ENCODE measurements around the gene EIF2S2. TPM values are rescaled to one million over a fixed set of nuclear protein-coding genes. Genes with fewer than 3 reads are reported as not detected.

The EIF2S2 gene
- total and polyA plus RNA-seq, 4 donors = 30.8 to 37.9 (median 31.5) TPM

DNA sequence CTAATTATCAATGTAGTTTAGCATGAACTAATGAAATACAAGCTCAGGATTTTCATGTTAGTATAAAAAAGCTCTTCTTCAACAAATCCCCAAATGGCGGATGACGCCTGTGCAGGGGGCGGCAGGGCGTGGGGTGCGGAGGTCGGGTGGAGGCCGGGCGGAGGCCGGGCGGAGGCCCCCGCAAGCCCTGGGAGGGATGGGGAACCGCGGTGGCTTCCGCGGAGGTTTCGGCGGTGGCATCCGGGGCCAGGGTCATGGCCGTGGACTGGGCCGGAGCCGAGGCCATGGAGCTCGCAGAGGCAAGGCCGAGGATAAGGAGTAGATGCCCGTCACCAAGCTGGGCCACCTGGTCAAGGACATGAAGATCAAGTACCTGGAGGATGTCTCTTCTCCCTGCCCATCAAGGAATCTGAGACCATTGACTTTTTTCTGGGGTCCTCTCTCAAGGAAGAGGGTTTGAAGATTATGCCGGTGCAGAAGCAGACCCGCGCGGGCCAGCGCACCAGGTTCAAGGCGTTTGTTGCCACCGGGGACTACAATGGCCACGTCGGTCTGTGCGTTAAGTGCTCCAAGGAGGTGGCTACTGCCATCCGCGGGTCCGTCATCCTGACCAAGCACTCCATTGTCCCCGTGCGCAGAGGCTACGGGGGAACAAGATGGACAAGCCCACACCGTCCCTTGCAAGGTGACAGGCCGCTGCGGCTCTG is 10.4 kb upstream of the EIF2S2 start:
- H3K27ac ChIP-seq (ENCODE audit: low read depth in 1 of 2, low read length in 2 of 2) = no peak overlapping the region
- TF ChIP-seq FOXA2 (IDR thresholded peaks at IDR 0.05) (no peak), HNF4A (conservative IDR thresholded peaks at IDR 0.05) (no peak), REST (IDR thresholded peaks at IDR 0.05) (no peak), FOXA1 (IDR thresholded peaks at IDR 0.05) (no peak), SP1 (IDR thresholded peaks at IDR 0.05) (no peak), JUND (IDR thresholded peaks at IDR 0.05) (no peak), ATF3 (IDR thresholded peaks at IDR 0.05) (no peak), ZBTB33 (IDR thresholded peaks at IDR 0.05) (no peak), RXRA (IDR thresholded peaks at IDR 0.05) (no peak), TAF1 (conservative IDR thresholded peaks at IDR 0.05) (no peak), EGR1 (IDR thresholded peaks at IDR 0.05; ENCODE audit: low read depth in 2 of 2) (no peak), HNF4G (IDR thresholded peaks at IDR 0.05) (no peak), RAD21 (IDR thresholded peaks at IDR 0.05) (no peak), GABPA (IDR thresholded peaks at IDR 0.05 in 1 of 2, conservative IDR thresholded peaks at IDR 0.05 in 1 of 2) (no peak)
- no peaks in the 10 kb centered on the region for H3K4me1 ChIP-seq (ENCODE audit: control insufficient read depth in 4 of 4, insufficient read depth in 4 of 4, low read length in 3 of 4)
- WGBS = 92% methylated on average over 43 of the region's 43 CpGs
- DNase-seq (ENCODE audit: low spot score) = no peak
- no peaks in the 10 kb centered on the region for H3K36me3 ChIP-seq (ENCODE audit: control insufficient read depth in 4 of 4, insufficient read depth in 3 of 4, low read depth in 1 of 4, low read length in 3 of 4)
- no peak overlapping the region for H3K4me3 ChIP-seq (ENCODE audit: low read depth in 1 of 3, low read length in 3 of 3)
- no peak overlapping the region for H3K9ac ChIP-seq (ENCODE audit: low read depth in 1 of 2, low read length in 2 of 2)
- H3K27me3 ChIP-seq (ENCODE audit: control insufficient read depth in 4 of 4, insufficient read depth in 4 of 4, low read length in 3 of 4) = no peaks in the 10 kb centered on the region
- H3K9me3 ChIP-seq (ENCODE audit: control insufficient read depth in 4 of 4, low read length in 3 of 4) = no peaks in the 10 kb centered on the region

GRCh38 chr20:34120213-34120612 is 8.2 kb upstream of the EIF2S2 start:
- no peaks in the 10 kb centered on the region for H3K27me3 ChIP-seq (ENCODE audit: control insufficient read depth in 4 of 4, insufficient read depth in 4 of 4, low read length in 3 of 4)
- H3K4me3 ChIP-seq (ENCODE audit: low read depth in 1 of 3, low read length in 3 of 3) = no peak overlapping the region
- H3K27ac ChIP-seq (ENCODE audit: low read depth in 1 of 2, low read length in 2 of 2) = no peak overlapping the region
- no peak for DNase-seq (ENCODE audit: low spot score)
- H3K9ac ChIP-seq (ENCODE audit: low read depth in 1 of 2, low read length in 2 of 2) = no peak overlapping the region
- no peaks in the 10 kb centered on the region for H3K9me3 ChIP-seq (ENCODE audit: control insufficient read depth in 4 of 4, low read length in 3 of 4)
- H3K4me1 ChIP-seq (ENCODE audit: control insufficient read depth in 4 of 4, insufficient read depth in 4 of 4, low read length in 3 of 4) = no peaks in the 10 kb centered on the region
- WGBS = 90% methylated on average over 2 of the region's 2 CpGs
- H3K36me3 ChIP-seq (ENCODE audit: control insufficient read depth in 4 of 4, insufficient read depth in 3 of 4, low read depth in 1 of 4, low read length in 3 of 4) = no peaks in the 10 kb centered on the region
- TF ChIP-seq RXRA (IDR thresholded peaks at IDR 0.05) (no peak), EGR1 (IDR thresholded peaks at IDR 0.05; ENCODE audit: low read depth in 2 of 2) (no peak), FOXA1 (IDR thresholded peaks at IDR 0.05) (no peak), TAF1 (conservative IDR thresholded peaks at IDR 0.05) (no peak), GABPA (IDR thresholded peaks at IDR 0.05 in 1 of 2, conservative IDR thresholded peaks at IDR 0.05 in 1 of 2) (no peak), RAD21 (IDR thresholded peaks at IDR 0.05) (no peak), HNF4A (conservative IDR thresholded peaks at IDR 0.05) (no peak), REST (IDR thresholded peaks at IDR 0.05) (no peak), ZBTB33 (IDR thresholded peaks at IDR 0.05) (no peak), ATF3 (IDR thresholded peaks at IDR 0.05) (no peak), FOXA2 (IDR thresholded peaks at IDR 0.05) (no peak)
- TF ChIP-seq, protein P1, sequence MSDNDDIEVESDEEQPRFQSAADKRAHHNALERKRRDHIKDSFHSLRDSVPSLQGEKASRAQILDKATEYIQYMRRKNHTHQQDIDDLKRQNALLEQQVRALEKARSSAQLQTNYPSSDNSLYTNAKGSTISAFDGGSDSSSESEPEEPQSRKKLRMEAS (IDR thresholded peaks at IDR 0.05) = no peak
- TF ChIP-seq, protein P2, sequence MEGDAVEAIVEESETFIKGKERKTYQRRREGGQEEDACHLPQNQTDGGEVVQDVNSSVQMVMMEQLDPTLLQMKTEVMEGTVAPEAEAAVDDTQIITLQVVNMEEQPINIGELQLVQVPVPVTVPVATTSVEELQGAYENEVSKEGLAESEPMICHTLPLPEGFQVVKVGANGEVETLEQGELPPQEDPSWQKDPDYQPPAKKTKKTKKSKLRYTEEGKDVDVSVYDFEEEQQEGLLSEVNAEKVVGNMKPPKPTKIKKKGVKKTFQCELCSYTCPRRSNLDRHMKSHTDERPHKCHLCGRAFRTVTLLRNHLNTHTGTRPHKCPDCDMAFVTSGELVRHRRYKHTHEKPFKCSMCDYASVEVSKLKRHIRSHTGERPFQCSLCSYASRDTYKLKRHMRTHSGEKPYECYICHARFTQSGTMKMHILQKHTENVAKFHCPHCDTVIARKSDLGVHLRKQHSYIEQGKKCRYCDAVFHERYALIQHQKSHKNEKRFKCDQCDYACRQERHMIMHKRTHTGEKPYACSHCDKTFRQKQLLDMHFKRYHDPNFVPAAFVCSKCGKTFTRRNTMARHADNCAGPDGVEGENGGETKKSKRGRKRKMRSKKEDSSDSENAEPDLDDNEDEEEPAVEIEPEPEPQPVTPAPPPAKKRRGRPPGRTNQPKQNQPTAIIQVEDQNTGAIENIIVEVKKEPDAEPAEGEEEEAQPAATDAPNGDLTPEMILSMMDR (IDR thresholded peaks at IDR 0.05; ENCODE audit: low read depth, low read length, missing input control) = no peak

Data from liver (tissue), 9 donors.